ENCODE data around the gene SLCO1B1.

SLCO1B1 gene

GRCh38 chr12:21220266-21220665, 89.3 kb downstream of the SLCO1B1 start:
- no peak for DNase-seq (ENCODE audit: low read depth)

DNA sequence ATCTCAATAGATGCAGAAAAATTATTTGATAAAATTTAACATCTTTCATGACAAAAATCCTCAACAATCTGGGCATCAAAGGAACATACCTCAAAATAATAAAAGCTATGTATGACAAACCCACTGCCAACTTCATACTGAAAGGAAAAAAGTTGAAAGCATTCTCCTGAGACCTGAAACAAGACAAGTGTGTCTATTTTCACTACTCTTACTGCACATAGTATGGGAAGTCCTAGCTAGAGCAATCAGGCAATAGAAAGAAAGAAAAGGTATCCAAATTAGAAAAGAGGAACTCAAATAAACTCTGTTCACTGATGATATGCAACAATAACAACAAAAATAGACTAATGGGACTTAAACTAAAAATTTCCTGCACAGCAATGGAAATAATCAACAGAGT, 90.1 kb downstream of the SLCO1B1 start:
- DNase-seq (ENCODE audit: low read depth): no peak

DNA sequence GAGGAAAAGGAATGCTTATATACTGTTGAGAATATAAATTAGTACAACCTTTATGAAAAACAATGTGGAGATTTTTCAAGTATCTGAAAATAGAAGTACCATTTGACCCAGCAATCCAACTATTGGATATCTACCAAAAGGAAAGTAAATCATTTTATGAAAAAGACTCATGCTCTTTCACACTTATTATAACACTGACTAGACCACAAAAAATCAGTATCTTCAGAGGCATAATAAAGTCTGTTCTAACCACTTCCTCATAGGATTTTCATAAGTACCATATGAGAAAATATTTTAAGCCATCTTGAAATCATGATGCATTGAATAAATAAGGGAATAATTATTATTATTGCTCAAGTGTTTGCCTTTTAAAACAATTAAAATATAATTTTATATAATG, 90.8 kb downstream of the SLCO1B1 start:
- no peak for DNase-seq (ENCODE audit: low read depth)

- no peak for DNase-seq (ENCODE audit: low read depth)
Measured at GRCh38 chr12:21223930-21224329, 92.9 kb downstream of the SLCO1B1 start.

- DNase-seq (ENCODE audit: low read depth): no peak
Measured at GRCh38 chr12:21234395-21234794, 103.4 kb downstream of the SLCO1B1 start.

GRCh38 chr12:21239866-21240265, 108.9 kb downstream of the SLCO1B1 start:
- DNase-seq (ENCODE audit: low read depth): no peak

- no peak for DNase-seq (ENCODE audit: low read depth)
Measured at GRCh38 chr12:21248679-21249078, 117.7 kb downstream of the SLCO1B1 start.

DNA sequence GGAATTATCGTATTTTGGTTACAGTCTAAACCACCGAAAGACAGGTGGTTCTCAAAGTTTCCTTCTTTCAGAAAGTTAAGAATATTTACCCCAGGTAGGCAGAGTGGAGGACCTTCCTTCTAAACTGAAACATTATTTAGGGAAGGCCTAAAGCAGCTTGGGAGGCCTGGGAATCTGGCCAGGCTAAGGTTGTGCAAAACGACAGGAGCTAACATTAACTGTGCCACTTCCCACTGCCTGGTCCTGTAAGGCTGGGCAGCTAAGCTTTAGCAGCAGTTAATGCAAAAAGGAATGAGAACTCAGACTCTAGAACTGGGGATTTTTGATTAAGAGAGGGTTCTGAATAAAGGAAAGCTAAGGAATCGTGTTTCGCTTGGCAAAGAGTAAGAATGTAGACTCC, 121.1 kb downstream of the SLCO1B1 start:
- DNase-seq (ENCODE audit: low read depth): no peak

- DNase-seq (ENCODE audit: low read depth): no peak
Measured at GRCh38 chr12:21257172-21257571, 126.2 kb downstream of the SLCO1B1 start.

DNA sequence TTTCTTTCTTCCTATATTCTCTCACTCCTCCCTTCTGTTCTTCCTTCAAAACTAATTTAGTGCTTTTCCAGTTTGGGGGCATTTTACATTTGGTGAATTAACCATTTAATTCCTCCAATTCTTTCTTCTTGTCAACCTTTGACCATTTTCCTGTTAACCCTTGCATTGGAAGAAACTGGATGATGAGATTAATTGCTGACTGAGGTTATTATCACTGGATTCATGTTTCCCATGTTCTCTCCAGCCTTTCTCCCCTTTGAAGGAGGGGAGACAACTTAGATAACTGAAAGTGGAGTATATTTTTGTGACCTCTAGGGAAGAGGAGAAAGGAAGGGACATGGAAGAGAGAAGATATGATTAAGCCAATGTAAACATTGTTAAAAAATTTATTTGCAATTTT, 133.2 kb downstream of the SLCO1B1 start:
- DNase-seq (ENCODE audit: low read depth): no peak

DNA sequence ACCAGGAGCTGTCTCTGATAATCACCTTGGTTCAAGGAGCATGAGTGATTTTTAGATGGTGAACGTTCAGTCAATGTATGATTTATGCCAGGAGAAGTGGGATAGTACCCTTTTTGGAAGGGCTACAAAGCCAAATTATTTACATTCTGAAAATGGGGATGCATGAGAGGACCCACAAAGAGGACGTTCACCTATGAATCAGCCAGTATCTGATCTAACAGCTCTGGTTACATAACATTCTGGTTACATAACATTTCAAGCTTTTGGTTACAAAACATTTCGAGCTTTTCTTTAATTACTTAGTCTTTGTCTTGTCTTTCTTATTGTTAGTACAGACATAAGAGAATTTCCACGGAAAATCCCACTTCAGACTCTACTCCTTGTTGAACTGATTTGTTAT, 134.9 kb downstream of the SLCO1B1 start:
- no peak for DNase-seq (ENCODE audit: low read depth)

DNA sequence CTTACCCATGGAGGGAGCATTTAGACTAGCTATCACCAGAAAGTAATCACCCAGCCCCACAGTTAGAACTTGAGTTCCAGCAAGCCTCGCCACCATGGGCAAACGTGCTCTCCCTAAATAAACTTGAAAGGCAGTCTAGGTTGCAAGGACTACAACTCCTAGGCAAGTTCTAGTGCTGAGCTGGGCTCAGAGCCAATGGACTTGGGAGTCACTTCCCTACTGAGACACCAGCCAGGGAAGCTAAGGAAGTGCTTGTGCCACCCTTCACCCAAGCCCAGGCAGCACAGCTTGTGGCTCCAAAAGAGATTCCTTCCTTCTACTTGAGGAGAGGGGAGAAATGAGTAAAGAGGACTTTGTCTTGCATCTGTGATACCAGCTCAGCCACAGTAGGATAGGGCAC, 145.8 kb downstream of the SLCO1B1 start:
- no peak for DNase-seq (ENCODE audit: low read depth)

Data from GM04503 (cell line).